ENCODE data around the gene CTSD. TPM values are rescaled to one million over a fixed set of nuclear protein-coding genes. Genes with fewer than 3 reads are reported as not detected.

The CTSD gene
- total RNA-seq, 1 experiment from 2014 or later: 127 TPM

GRCh38 chr11:1750840-1751530 lies 12.7 kb downstream of the CTSD start:
- H3K4me1 ChIP-seq (ENCODE audit: control insufficient read depth in 1 of 2, insufficient read depth in 2 of 2, low read length in 2 of 2): no peaks in the 10 kb centered on the region
- intact Hi-C loops (cut with micrococcal nuclease): no loop called here
- TF ChIP-seq MAX (IDR thresholded peaks at IDR 0.05): no peak
- ChIA-PET POLR2A (no interaction called here), RAD21 (ENCODE audit: low non-redundant PET in 1 of 2, low total read pairs in 2 of 2, uncharacterized antibody in 2 of 2, unreplicated experiment in 2 of 2) (no interaction called here), CTCF (interaction anchor here (1.1 kb wide), 1 partner anchor 98 kb away, joined by 3 read pairs; no protein-coding TSS in a partner anchor)
- no peaks in the 10 kb centered on the region for H3K9me2 ChIP-seq (ENCODE audit: insufficient read depth)
- H2AFZ ChIP-seq (ENCODE audit: low read depth, low read length, poor library complexity, severe bottlenecking): no peak overlapping the region
- no peaks in the 10 kb centered on the region for H3K9me3 ChIP-seq (ENCODE audit: control insufficient read depth in 1 of 2, insufficient read depth in 1 of 2, low read depth in 1 of 2, low read length in 2 of 2)
- H3K4me2 ChIP-seq (ENCODE audit: low read length): no peak overlapping the region
- DNase-seq (ENCODE audit: low read depth, low spot score): no peak
- H3K9ac ChIP-seq (ENCODE audit: low read length): no peak overlapping the region
- ATAC-seq: 0 out of 2 replicates have a peak, but pooled peaks have one; percentile 13
- BruUV-seq (replicated peaks): no TSS peak
- no peaks in the 10 kb centered on the region for H3K79me2 ChIP-seq (ENCODE audit: insufficient read depth, low read length)
- H3K36me3 ChIP-seq (ENCODE audit: control insufficient read depth in 1 of 2, insufficient read depth in 2 of 2, low read length in 2 of 2): no peaks in the 10 kb centered on the region; a peak in 1 of 4 replicates
- no peak overlapping the region for H3K27ac ChIP-seq (ENCODE audit: low read depth, low read length)
- no peak overlapping the region for H3K4me3 ChIP-seq (replicated peaks in 1 of 2; ENCODE audit: low read depth in 1 of 2, low read length in 2 of 2)
- no peaks in the 10 kb centered on the region for H3K27me3 ChIP-seq (ENCODE audit: insufficient read depth, low read length)
- H4K20me1 ChIP-seq (ENCODE audit: insufficient read depth): no peaks in the 10 kb centered on the region

- DNase-seq (ENCODE audit: low read depth, low spot score): no peak
Observed at GRCh38 chr11:1750481-1750839, 13.3 kb downstream of the CTSD start, which contains the start of gene IFITM10. IFITM10 (minus strand) TSS chr11:1750595; CDS start chr11:1750442, 153 bp downstream.

More at GRCh38 chr11:1750481-1750839, 13.3 kb downstream of the CTSD start, which contains the start of gene IFITM10:
- H3K9ac ChIP-seq (ENCODE audit: low read length): no peak within 1 kb of the TSS
- BruUV-seq (replicated peaks): no TSS peak
- no peaks in the 10 kb centered on the region for H3K79me2 ChIP-seq (ENCODE audit: insufficient read depth, low read length)
- no peak within 1 kb of the TSS for H3K4me3 ChIP-seq (replicated peaks in 1 of 2; ENCODE audit: low read depth in 1 of 2, low read length in 2 of 2)
- H4K20me1 ChIP-seq (ENCODE audit: insufficient read depth): no peaks in the 10 kb centered on the region
- no peaks in the 10 kb centered on the region for H3K27me3 ChIP-seq (ENCODE audit: insufficient read depth, low read length)
- POLR2A ChIA-PET: no interaction called here
- H3K4me1 ChIP-seq (ENCODE audit: control insufficient read depth in 1 of 2, insufficient read depth in 2 of 2, low read length in 2 of 2): no peaks in the 10 kb centered on the region
- H3K36me3 ChIP-seq (ENCODE audit: control insufficient read depth in 1 of 2, insufficient read depth in 2 of 2, low read length in 2 of 2): no peaks in the 10 kb centered on the region; a peak in 1 of 4 replicates
- ATAC-seq: peak; percentile 50; the same call in 1 of the 2 replicates
- no peaks in the 10 kb centered on the region for H3K9me2 ChIP-seq (ENCODE audit: insufficient read depth)
- no peaks in the 10 kb centered on the region for H3K9me3 ChIP-seq (ENCODE audit: control insufficient read depth in 1 of 2, insufficient read depth in 1 of 2, low read depth in 1 of 2, low read length in 2 of 2)
- CTCF ChIA-PET: no interaction called here
- RAD21 ChIA-PET (ENCODE audit: low non-redundant PET in 1 of 2, low total read pairs in 2 of 2, uncharacterized antibody in 2 of 2, unreplicated experiment in 2 of 2): no interaction called here
- TF ChIP-seq REST (IDR thresholded peaks at IDR 0.05; ENCODE audit: low read depth) (no peak), ZBTB33 (IDR thresholded peaks at IDR 0.05; ENCODE audit: extremely low read depth, insufficient replicate concordance, low read length) (no peak), RAD21 (IDR thresholded peaks at IDR 0.05; ENCODE audit: low read depth) (no peak), TCF7L2 (IDR thresholded peaks at IDR 0.05; ENCODE audit: borderline replicate concordance, extremely low read depth, insufficient read depth, insufficient read length) (no peak), CEBPB (IDR thresholded peaks at IDR 0.05; ENCODE audit: low read depth) (no peak), YY1 (IDR thresholded peaks at IDR 0.05; ENCODE audit: extremely low read depth, insufficient replicate concordance, low read depth, low read length) (no peak), CBX3 (IDR thresholded peaks at IDR 0.05; ENCODE audit: low read depth) (no peak), FOSL1 (IDR thresholded peaks at IDR 0.05; ENCODE audit: low read depth) (no peak), SP1 (IDR thresholded peaks at IDR 0.05; ENCODE audit: low read depth) (no peak), EZH2phosphoT487 (IDR thresholded peaks at IDR 0.05; ENCODE audit: borderline replicate concordance) (no peak), ATF3 (IDR thresholded peaks at IDR 0.05) (no peak), ZFX (IDR thresholded peaks at IDR 0.05) (no peak), JUND (IDR thresholded peaks at IDR 0.05) (no peak)
- no peak within 1 kb of the TSS for H2AFZ ChIP-seq (ENCODE audit: low read depth, low read length, poor library complexity, severe bottlenecking)
- intact Hi-C loops (cut with micrococcal nuclease): no loop called here
- no peak within 1 kb of the TSS for H3K4me2 ChIP-seq (ENCODE audit: low read length)
- H3K27ac ChIP-seq (ENCODE audit: low read depth, low read length): no peak within 1 kb of the TSS

Measured in HCT116 (cell line).